Parietal lobe (tissue), 1 donor: ENCODE measurements around the gene TMED6. TPM values are rescaled to one million over a fixed set of nuclear protein-coding genes. Genes with fewer than 3 reads are reported as not detected.

Experiments used
- total RNA-seq: library from RNA; depleted of rRNA; stranded (reverse); fragments of >200 nt; gene quantifications from one replicate; pipeline ENCODE4 v1.2.3, GENCODE V29; 2014

Gene TMED6
- total RNA-seq = not detected

DNA sequence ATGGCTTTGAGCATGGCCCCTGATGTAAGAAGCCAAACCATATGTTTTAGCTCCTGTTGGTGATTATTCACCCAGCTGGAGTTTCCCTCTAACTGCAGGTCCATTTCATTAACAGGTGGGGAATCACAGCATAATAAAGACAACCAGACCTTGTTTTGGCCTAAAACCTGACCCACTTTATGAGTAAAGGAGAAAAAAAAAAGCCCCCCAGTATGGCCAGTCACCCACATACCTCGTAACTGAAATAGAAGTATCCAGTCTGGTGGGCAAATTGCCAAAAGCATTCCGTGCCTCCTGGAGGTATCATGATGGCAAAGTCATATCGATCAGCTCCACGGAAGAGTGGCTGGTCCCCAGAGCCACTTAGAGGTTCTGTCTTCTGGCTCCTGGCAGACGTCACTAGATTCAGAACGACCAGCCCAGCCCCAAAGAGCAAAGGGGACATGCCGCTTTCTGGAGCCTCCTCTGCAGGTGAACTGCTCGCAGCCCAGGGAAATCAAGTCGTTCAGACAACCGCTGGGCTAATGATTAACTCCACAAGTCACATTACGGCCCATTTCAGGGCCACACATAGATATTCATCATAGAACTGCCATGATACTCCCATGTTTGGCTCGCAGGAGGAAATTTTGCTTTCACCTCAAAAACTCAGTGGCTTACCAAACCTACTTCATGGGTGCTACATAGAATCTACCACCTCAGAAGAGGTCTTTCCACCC is at the start of gene TMED6:
Gene TMED6 (minus strand): TSS at position 478 of the 719 bp plus-strand sequence. CDS start 33 bp downstream, at position 445.

DNA sequence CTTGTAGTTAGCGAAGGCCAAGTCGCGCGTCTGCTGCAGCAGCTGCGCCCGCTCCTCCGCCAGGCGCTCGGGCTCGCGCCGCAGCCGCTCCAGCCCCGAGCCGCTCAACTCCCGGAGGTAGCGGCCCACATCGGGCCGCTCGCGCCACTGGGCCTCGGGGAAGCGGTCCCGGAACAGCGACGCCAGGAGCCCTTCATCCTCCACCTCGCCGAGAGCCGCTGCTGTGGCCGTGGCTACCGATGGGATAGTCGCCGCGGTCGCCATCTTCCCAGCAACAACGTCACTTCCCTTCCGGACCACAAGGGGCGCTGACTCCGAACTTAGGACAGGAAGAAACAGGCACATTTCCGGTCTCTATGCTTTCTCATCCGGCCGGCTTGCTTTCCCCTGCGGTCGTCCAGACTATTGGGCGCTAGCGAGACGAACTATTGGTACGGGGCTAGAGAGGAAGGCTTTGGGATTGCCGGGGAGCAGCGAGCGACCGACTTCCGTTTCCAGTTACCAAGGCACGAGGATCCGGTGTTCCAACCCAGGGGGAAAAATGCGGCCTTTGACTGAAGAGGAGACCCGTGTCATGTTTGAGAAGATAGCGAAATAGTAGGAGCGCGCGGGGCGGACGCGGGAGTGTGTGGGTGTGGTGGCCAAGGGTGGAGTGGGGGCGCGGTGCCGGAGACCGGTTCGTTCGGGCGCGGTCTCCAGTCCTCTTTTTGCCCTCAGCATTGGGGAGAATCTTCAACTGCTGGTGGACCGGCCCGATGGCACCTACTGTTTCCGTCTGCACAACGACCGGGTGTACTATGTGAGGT is 12.1 kb downstream of the TMED6 start, which contains the start of the genes COG8 and NIP7:
Gene COG8 (minus strand): TSS at position 276 of the 806 bp plus-strand sequence. CDS start 12 bp downstream, at position 264.
Gene NIP7 (plus strand): TSS at position 484 of the 806 bp plus-strand sequence. CDS start 58 bp downstream, at position 542.

DNA sequence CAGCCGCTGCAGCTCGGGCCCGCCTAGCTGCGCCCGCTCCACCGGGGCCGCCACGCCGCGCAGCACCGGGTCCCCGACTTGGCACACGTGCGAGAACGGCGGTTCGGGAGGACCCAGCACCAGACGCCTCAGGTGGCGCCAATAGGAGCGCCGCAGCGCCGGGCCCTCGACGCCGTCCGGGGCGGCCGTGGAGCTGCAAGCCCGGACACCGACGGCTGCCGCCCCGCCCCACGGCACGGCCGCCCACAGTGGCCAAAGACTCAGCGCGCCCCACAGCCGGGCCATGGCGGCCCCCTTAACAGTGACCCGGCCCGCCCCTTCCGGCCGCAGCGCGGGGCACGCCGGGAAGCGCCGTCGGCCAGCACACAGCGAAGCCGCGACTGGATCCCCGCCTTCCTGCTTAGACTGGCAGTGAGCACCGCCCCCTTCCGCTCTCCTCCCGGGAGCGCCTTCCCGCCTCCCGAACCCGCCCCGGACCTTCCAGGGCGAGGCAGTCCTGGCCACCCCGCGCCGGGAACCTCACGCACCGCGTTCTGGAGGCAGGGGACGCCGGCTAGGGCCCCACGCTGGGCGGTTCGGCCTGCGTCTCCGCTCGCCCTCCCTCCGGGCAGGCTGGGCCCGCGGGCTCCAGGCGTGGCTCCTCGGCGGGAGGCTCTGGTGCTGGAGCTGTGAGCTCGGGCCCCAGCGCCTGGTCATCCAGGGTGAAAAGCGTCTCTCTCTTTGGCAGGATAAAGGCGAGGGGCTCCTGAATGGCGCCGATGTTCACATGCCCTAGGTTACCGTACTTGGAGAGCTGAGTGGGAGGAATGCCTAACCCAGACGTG is 21.1 kb downstream of the TMED6 start, which contains the start of gene PDF:
Gene PDF (minus strand): TSS at position 303 of the 824 bp plus-strand sequence. CDS start 18 bp downstream, at position 285.

DNA sequence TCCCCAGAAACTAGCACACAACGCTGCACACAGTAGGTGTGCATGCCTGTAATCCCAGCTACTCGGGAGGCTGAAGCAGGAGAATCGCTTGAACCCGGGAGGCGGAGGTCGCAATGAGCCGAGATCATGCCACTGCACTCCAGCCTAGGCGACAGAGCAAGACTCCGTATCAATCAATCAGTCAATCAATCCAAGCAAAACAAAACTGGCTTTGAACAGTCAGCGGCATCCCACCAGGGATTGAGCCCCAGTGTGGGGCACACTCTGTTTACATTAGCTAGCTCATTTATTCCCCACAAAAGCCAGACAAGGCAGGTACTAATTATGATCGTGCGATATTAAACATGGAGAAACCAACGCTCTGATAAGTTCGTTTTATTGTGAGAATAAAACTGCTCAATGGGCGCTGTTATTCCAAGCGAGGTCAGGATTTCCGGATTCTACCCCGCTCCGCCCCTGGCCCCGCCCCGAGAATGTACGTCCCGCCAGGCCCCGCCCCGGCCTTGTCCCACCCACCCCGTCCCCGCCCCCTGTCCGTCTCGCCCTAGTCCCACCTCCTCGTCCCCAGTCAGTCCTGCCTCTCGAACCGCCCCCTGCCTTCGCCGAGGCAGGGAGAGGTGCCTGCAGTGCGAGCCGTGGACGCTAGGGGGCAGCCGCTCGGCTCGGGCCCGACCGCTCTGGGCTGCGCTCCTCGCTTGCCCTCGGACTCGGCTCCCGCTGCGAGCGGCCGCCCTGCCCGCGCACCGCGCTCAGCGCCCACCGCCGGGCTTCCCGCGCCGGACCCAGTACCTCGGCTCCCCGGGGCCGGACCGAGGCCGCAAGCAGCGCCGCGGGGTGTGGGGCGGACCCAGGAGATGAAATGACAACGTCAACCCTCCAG is 40.7 kb downstream of the TMED6 start, which contains the start of gene VPS4A:
Gene VPS4A (plus strand): TSS at position 698 of the 880 bp plus-strand sequence. CDS start 162 bp downstream, at position 860.

Other genes starting within 250 kb of the TMED6 start
- gene HAS3, start 246.1 kb downstream of the TMED6 start, total RNA-seq = 9.7 TPM
- 43.5 TPM for gene CHTF8, start 219.2 kb downstream of the TMED6 start, total RNA-seq
- 30.0 TPM for gene UTP4, start 219.1 kb downstream of the TMED6 start, total RNA-seq
- gene SNTB2, start 164.6 kb downstream of the TMED6 start, total RNA-seq = 12.2 TPM
- 33.8 TPM for gene VPS4A, start 40.4 kb downstream of the TMED6 start, total RNA-seq
- 16.9 TPM for gene PDF, start 21.2 kb downstream of the TMED6 start, total RNA-seq
- 59.2 TPM for gene COG8, start 12.2 kb downstream of the TMED6 start, total RNA-seq
- gene NIP7, start 12.0 kb downstream of the TMED6 start, total RNA-seq = 13.8 TPM
- 25.7 TPM for gene TERF2, start 34.2 kb upstream of the TMED6 start, total RNA-seq
- gene CYB5B, start 72.8 kb upstream of the TMED6 start, total RNA-seq = 67.0 TPM
- 71.4 TPM for gene NFAT5, start 214.2 kb upstream of the TMED6 start, total RNA-seq